ENCODE data around the gene DNMT3B. TPM values are rescaled to one million over a fixed set of nuclear protein-coding genes. Genes with fewer than 3 reads are reported as not detected.

The DNMT3B gene
- total RNA-seq, 4 donors from 2014 or later, result 0.20 to 0.39 (median 0.30) TPM

GRCh38 chr20:32848846-32849245 is 86.7 kb downstream of the DNMT3B start:
- intact Hi-C loops (cut with DNase I; ENCODE audit: low total_unique reads) (no loop called here), in situ Hi-C loops (cut with MboI; ENCODE audit: low sequenced_read_pairs in 4 of 4) (no loop called here)
- no peak overlapping the region for H3K27ac ChIP-seq
- H3K4me3 ChIP-seq, result no peak overlapping the region
- peaks cover 0 to 47% of the 10 kb centered on the region in 2 donors for H3K36me3 ChIP-seq
- no peak for TF ChIP-seq CTCF (IDR thresholded peaks at IDR 0.05 in 4 of 5, conservative IDR thresholded peaks at IDR 0.05 in 1 of 5)
- no peak for TF ChIP-seq POLR2A (IDR thresholded peaks at IDR 0.05)
- no peak for ATAC-seq
- no peak for DNase-seq
- no peaks in the 10 kb centered on the region for H3K27me3 ChIP-seq
- no peaks in the 10 kb centered on the region for H3K9me3 ChIP-seq
- H3K4me1 ChIP-seq, result no peaks in the 10 kb centered on the region

- Histone ChIP-seq H3K27ac (no peak overlapping the region), H3K4me3 (no peak overlapping the region), H3K36me3 (peaks cover 0 to 47% of the 10 kb centered on the region in 2 donors), H3K4me1 (no peaks in the 10 kb centered on the region), H3K27me3 (no peaks in the 10 kb centered on the region), H3K9me3 (no peaks in the 10 kb centered on the region)
- ATAC-seq, result no peak
- no peak for TF ChIP-seq POLR2A (IDR thresholded peaks at IDR 0.05)
- TF ChIP-seq CTCF (IDR thresholded peaks at IDR 0.05 in 4 of 5, conservative IDR thresholded peaks at IDR 0.05 in 1 of 5), result no peak
- no peak for DNase-seq
- in situ Hi-C loops (cut with MboI; ENCODE audit: low sequenced_read_pairs in 4 of 4), result no loop called here
- intact Hi-C loops (cut with DNase I; ENCODE audit: low total_unique reads), result no loop called here
These were observed 87.4 kb downstream of the DNMT3B start for GRCh38 chr20:32849577-32849976.

GRCh38 chr20:32855387-32855786 is 93.2 kb downstream of the DNMT3B start:
- in situ Hi-C loops (cut with MboI; ENCODE audit: low sequenced_read_pairs in 4 of 4), result no loop called here

GRCh38 chr20:32858189-32858588 is 96.0 kb downstream of the DNMT3B start:
- Histone ChIP-seq H3K27me3 (no peaks in the 10 kb centered on the region), H3K4me1 (no peaks in the 10 kb centered on the region), H3K27ac (no peak overlapping the region), H3K9me3 (no peaks in the 10 kb centered on the region), H3K36me3 (no peaks in the 10 kb centered on the region), H3K4me3 (no peak overlapping the region)
- DNase-seq, result no peak
- intact Hi-C loops (cut with DNase I; ENCODE audit: low total_unique reads), result no loop called here
- TF ChIP-seq POLR2A (IDR thresholded peaks at IDR 0.05) (no peak), CTCF (IDR thresholded peaks at IDR 0.05 in 4 of 5, conservative IDR thresholded peaks at IDR 0.05 in 1 of 5) (no peak)
- no peak for ATAC-seq
- in situ Hi-C loops (cut with MboI; ENCODE audit: low sequenced_read_pairs in 4 of 4), result no loop called here

More at GRCh38 chr20:32855387-32855786, 93.2 kb downstream of the DNMT3B start:
- H3K36me3 ChIP-seq, result peaks cover 0 to 14% of the 10 kb centered on the region in 2 donors
- H3K4me1 ChIP-seq, result no peaks in the 10 kb centered on the region
- TF ChIP-seq CTCF (IDR thresholded peaks at IDR 0.05 in 4 of 5, conservative IDR thresholded peaks at IDR 0.05 in 1 of 5) (no peak), POLR2A (IDR thresholded peaks at IDR 0.05) (no peak)
- H3K9me3 ChIP-seq, result no peaks in the 10 kb centered on the region
- H3K27me3 ChIP-seq, result no peaks in the 10 kb centered on the region
- ATAC-seq (no peak), DNase-seq (no peak)
- H3K4me3 ChIP-seq, result no peak overlapping the region
- intact Hi-C loops (cut with DNase I; ENCODE audit: low total_unique reads), result no loop called here
- no peak overlapping the region for H3K27ac ChIP-seq

Other genes with a start within 250 kb of the DNMT3B start
- 1 to 10 TPM; 1.4 to 1.9 (median 1.7) TPM for gene NOL4L, start 177.1 kb upstream of the DNMT3B start, total RNA-seq
- not detected for gene C20orf203, start 88.4 kb upstream of the DNMT3B start, total RNA-seq
- gene COMMD7, start 18.9 kb upstream of the DNMT3B start, total RNA-seq, result 10 to 100 TPM; 12.2 to 22.6 (median 15.8) TPM
- gene MAPRE1, start 57.6 kb downstream of the DNMT3B start, total RNA-seq, result 10 to 100 TPM; 33.9 to 53.5 (median 42.3) TPM
- not detected for gene EFCAB8, start 96.5 kb downstream of the DNMT3B start, total RNA-seq
- gene SUN5, start 242.0 kb downstream of the DNMT3B start, total RNA-seq, result not detected
- gene BPIFB2, start 245.3 kb downstream of the DNMT3B start, total RNA-seq, result not detected

Data from gastrocnemius medialis (tissue), 4 donors.